GM18909 (cell line): ENCODE data around the gene TFAP2E.

Experiments
- ATAC-seq: cut with Tn5 transposase; IDR thresholded peaks from one replicate; pipeline ENCODE4 v1.9.1; 2021; ENCODE audit warnings: mild to moderate bottlenecking; ENCODE audit not compliant: unreplicated experiment, poor library complexity

Gene TFAP2E

DNA sequence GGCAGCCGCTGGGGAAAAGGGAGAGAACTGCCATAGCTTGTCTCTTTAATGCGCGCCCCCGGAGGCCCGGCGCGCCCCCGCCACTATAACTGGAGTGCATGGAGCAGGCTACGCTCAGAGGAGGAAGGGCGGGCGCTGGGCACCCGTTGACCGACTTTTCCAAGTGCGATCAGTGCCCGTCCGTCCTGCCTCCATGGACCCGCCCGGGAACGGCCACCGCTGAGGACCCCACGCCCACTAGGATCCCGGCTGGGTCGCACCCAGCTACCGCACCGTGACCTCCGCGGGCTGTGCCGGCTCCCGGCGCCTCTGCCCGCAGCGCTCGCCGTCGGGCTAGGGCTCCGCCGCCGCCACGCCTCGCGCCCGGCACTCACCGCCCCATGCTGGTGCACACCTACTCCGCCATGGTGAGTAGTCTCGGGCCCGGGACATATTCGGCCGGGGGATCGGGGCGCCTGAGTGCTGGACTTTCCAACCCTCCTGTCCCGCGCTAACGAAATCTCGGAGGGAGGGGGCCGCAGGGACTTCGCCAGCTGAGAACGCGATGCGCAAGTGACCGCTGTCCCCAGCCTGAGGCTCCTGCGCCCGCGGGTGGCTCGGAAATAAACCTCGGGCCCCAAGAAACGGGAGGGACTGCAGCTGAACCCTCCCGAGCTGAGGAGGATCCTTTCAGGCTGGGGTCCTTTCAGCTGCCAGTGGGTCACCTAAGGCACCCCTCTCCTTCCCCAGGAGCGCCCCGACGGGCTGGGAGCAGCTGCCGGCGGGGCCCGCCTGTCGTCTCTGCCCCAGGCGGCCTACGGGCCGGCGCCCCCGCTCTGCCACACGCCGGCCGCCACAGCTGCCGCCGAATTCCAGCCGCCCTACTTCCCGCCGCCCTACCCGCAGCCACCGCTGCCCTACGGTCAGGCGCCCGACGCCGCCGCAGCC lies at the start of gene TFAP2E:
Gene TFAP2E, plus strand, starts transcription at position 117 of the 927 bp plus-strand sequence. Its CDS starts 264 bp downstream, at position 381.
- ATAC-seq, result no peak

DNA sequence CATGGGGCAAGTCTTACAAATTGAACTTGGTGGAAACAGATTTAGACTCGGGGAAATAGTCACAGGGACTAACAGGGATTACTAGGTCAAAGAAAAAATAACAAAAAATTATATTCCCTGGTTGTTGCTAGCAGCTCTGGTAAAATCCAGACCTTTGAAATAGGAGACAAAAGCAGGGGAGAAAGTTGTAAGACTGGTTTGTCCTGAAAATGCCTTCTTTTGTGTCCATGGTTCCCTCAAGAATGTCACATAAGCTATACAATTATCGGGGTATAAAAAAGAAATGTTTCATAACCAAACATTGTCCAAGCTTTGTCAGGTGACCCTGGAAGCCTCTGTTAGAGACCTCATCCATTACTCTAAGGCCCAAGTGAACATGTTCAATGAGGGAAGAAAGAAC lies 49.0 kb upstream of the TFAP2E start:
- ATAC-seq, result no peak

- ATAC-seq, result no peak
These were observed 42.9 kb upstream of the TFAP2E start for GRCh38 chr1:35530168-35530567.

DNA sequence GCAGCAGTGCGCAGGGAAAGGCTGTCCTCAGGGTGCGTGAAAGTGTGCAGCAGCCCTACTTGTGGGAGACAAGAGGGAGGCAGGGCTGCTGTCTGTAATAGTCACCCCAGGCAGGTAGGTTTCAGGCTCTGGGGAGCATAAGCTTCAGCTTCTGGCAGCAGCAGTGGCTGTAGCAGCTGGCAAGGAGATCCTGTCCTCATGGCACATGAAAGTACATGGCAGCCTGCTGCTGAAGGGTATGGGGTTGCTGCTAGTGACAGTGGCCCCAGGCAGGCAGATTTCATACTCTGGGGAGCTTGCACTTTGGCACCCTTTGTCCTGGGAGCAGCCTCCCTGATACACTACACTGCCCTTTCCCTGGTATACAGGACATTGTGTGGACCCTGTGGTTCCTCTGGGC lies 42.2 kb upstream of the TFAP2E start:
- no peak for ATAC-seq

DNA sequence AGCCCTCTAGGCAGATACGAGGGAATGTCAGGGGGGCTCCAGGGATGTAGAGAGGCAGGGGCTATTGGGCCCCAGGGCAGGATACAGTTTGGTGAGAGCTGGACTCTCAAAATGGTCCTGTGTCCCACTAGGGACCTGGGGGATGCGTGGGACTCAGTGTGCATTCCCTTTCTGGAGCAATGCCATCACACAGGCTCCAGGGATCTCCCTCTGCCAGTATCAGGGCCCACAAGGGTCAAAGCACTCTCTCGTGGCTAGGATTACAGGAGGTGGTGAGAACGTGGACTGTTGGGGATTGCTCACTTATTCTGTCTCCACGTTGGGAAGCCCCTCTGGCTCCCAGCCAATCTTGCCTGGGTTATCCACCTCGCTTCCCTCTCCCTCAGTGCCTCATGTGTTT lies 41.7 kb upstream of the TFAP2E start:
- no peak for ATAC-seq

DNA sequence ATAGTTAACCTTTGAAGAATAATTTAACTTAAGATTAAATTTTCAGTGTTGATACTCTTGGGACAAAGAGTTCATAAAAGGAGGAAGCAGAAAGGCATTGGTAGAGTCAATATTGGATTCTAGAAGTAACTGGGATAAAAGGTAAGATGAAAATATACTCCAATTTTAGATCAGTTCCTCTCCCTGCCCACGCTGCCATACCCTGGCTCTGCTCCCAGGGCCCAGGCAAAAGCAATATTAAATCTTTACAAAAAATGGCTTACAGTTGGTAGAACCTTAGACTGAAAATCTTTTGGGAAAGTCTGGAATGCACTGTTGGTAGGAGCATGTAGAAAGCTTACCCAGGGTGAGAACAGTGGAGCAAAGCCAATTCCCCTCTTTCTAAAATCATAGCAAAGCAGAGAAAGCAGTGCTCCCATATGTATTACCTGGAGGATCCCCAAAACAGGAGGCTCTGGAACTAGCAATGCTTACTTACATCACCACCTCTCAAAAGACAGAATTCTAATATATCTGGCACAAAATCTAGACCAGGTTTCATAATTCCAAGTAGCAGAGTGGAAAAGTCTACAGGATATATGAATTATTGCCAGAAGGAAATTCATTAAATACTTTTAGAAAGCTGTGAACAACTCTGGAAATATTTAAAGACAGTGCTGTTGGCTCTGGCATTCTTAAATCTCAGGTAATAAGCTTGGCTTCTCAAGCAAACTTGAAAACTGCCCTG lies 40.5 kb upstream of the TFAP2E start:
- no peak for ATAC-seq

GRCh38 chr1:35533586-35533985 lies 39.5 kb upstream of the TFAP2E start:
- no peak for ATAC-seq

GRCh38 chr1:35535243-35535642 lies 37.9 kb upstream of the TFAP2E start:
- ATAC-seq, result no peak

GRCh38 chr1:35536556-35537162 lies 36.5 kb upstream of the TFAP2E start:
- ATAC-seq, result no peak

DNA sequence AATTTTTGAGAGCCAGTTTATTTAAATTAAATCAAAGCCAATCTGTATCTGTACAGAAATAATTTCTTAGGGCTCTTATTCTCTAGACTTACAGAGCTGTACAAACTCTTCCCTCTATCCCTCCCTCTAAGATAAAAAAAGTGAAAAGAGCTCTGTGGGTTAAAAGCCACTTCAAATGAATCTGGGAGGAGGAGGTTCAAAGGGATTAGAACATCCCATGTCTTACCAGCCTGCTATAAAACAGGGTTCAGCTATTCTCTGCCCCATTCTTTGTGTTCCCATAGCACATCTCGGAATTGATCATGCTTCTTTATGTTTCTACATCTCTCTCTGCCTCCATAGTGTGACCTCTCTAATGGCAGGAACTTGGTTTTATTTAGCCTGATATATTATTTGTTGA lies 35.3 kb upstream of the TFAP2E start:
- ATAC-seq, result no peak

- peak; percentile 50 for ATAC-seq
These were observed 33.9 kb upstream of the TFAP2E start for GRCh38 chr1:35539073-35539823.

DNA sequence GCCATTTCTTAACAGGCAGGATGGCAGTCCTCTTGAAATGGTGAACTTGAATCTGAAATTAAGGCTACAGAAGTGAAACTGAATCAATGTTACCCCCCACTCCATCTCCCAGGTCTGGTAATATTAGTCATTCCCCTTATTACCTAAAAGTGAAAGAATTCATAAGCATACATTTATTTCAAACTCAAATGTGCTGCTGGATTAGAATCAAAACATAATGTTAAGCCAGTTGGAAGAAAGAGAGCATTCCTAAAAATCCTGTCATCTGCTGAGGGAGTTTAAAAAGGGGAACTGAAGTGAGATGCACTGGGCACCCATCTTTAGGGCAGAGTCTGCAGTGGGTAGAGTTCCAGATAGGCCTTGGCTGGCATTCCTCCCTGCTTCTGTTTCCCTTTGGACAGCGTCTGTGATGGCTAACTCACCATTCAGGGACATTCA lies 33.3 kb upstream of the TFAP2E start:
- peak; percentile 28 for ATAC-seq

GRCh38 chr1:35544976-35545375 lies 28.1 kb upstream of the TFAP2E start:
- ATAC-seq, result no peak

GRCh38 chr1:35546614-35547013 lies 26.5 kb upstream of the TFAP2E start:
- ATAC-seq, result no peak

- no peak for ATAC-seq
These were observed 19.3 kb upstream of the TFAP2E start for GRCh38 chr1:35553851-35554250.

DNA sequence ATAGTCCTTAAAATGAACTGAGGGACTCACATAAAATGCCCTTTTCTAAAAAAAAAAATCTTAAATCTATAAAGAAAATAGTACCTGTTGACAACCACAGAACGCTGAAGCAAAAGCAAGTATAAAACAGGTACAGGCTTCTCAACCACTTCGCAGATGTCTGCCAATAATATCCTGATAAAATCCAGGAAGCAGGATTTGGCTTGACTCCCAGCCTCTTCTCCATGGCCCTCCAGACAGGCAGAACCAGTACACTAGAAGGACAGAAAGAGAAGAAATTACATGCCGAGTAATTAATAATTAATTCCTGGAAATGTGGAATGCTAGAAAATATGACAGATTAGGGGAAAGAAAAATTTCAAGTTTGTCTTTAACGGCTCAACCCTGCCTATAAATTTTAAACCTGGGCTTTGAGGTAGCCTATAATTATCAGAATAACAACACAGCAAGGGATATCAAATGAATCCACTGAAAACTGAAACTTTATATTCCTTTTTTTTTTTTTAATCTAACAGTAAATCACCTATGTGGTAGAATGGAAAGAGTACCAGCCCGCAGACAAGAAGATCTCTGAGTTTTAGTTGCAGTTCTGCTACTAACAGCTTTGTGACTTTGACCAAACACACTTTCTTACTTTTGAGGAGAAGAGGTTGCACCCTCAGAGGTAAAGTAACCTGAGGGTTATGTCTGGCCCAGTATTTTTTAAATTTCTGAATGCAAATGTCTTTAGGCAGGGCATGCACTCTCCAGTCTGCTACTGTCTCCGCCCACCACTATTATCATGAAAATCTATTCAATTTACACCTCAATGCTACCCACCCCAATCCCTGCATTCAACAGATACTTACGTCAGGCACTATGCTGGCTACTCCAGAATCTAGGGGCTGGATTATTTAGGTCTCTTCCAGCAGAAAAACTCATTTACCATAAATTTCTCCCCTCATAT lies 18.6 kb upstream of the TFAP2E start:
- ATAC-seq, result no peak

- ATAC-seq, result no peak
These were observed 17.9 kb upstream of the TFAP2E start for GRCh38 chr1:35555212-35555584.

- no peak for ATAC-seq
These were observed 17.3 kb upstream of the TFAP2E start for GRCh38 chr1:35555601-35556477.
